Transverse colon (tissue), 4 donors: ENCODE results near the gene TNXB. TPM values are rescaled to one million over a fixed set of nuclear protein-coding genes. Genes with fewer than 3 reads are reported as not detected.

Experiments
- DNase-seq: peaks from one replicate; pipeline ENCODE4 v3.0.0-alpha.2; 2019
- H3K27ac ChIP-seq, 4 donors: fragments of 200-600 bp; sonication (generic); 2 replicates each; pipeline ENCODE4 v1.5.1; 2016 to 2018; ENCODE audit warnings: inconsistent platforms in 4 of 4
- H3K27me3 ChIP-seq: fragments of 200-600 bp; sonication (generic); 2 replicates; pipeline ENCODE4 v1.5.1; 2017; ENCODE audit warnings: inconsistent platforms
- H3K36me3 ChIP-seq, 4 donors: fragments of 200-600 bp; sonication (generic); 2 replicates each; pipeline ENCODE4 v1.5.1; 2017 to 2019; ENCODE audit warnings: inconsistent platforms in 4 of 4
- H3K4me1 ChIP-seq, 4 donors: fragments of 200-600 bp; sonication (generic); 2 replicates each; pipeline ENCODE4 v1.5.1; 2017 to 2020; ENCODE audit warnings: inconsistent platforms in 4 of 4
- H3K4me3 ChIP-seq, 4 donors: fragments of 200-600 bp; sonication (generic); 1 replicate in 1 of 4; 2 replicates in 3 of 4; pipeline versions ENCODE4 v1.5.1 to v1.6.1; 2017 to 2019; ENCODE audit warnings: inconsistent platforms in 4 of 4
- H3K9me3 ChIP-seq, 2 donors: fragments of 200-600 bp; sonication (generic); 2 replicates each; pipeline ENCODE4 v1.5.1; 2017 to 2019; ENCODE audit warnings: inconsistent platforms in 2 of 2
- CTCF ChIP-seq, 5 experiments: fragments of 200-600 bp in 3 of 5; fragments of 450-650 bp in 2 of 5; sonication (generic) in 3 of 5; IDR thresholded peaks; 1 replicate in 2 of 5; 2 replicates in 3 of 5; pipeline ENCODE4 v1.5.1; 2016 to 2017; ENCODE audit warnings: antibody characterized with exemption in 5 of 5, inconsistent platforms in 3 of 5, mild to moderate bottlenecking in 2 of 5, moderate library complexity in 1 of 5
- EP300 ChIP-seq: sonication (generic); formaldehyde crosslinking; IDR thresholded peaks from one replicate; pipeline ENCODE4 v1.6.1; 2017; ENCODE audit warnings: antibody characterized with exemption, low read depth
- POLR2A ChIP-seq: fragments of 450-650 bp; IDR thresholded peaks from one replicate; pipeline ENCODE4 v1.6.1; 2016; ENCODE audit warnings: antibody characterized with exemption, mild to moderate bottlenecking, moderate library complexity
- POLR2AphosphoS5 ChIP-seq, 3 donors: sonication (generic); formaldehyde crosslinking; IDR thresholded peaks; one replicate each; pipeline ENCODE4 v1.6.1; 2016; ENCODE audit warnings: antibody characterized with exemption in 3 of 3
- WGBS, 2 donors: methylation state at CpG; one replicate each; pipeline ENCODE4 v1.1.5; 2018; ENCODE audit warnings: low coverage in 1 of 2; 5-methylcytosine and 5-hydroxymethylcytosine counted together
- in situ Hi-C, 4 donors: fragments of 200-750 bp; cut with MboI; loops; one replicate each; pipeline versions ENCODE4 v1.15.0 to v1.15.1; 2017; ENCODE audit warnings: low sequenced_read_pairs in 3 of 4, low pct_ligation_motif_present in 1 of 4, low pct_unique_long_range_greater_than_20kb in 1 of 4
- intact Hi-C: fragments of 100-400 bp; cut with DNase I; formaldehyde crosslinking; loops from one replicate; pipeline ENCODE4 v1.15.1; 2023; ENCODE audit warnings: low total_unique reads
- total RNA-seq, 4 donors: library from RNA; depleted of rRNA; stranded (reverse); fragments of >200 nt; gene quantifications; one replicate each; pipeline ENCODE4 v1.1.0, GENCODE V29; 2016

TNXB gene
- total RNA-seq, 4 donors from 2014 or later: 47.7 to 205 (median 66.2) TPM

GRCh38 chr6:32097364-32097763, 11.8 kb downstream of the TNXB start:
- H3K4me3 ChIP-seq: no peak overlapping the region
- DNase-seq: no peak
- in situ Hi-C loops: no loop called here
- intact Hi-C loops: no loop called here
- TF ChIP-seq POLR2A (no peak), EP300 (no peak), POLR2AphosphoS5 (IDR thresholded peaks at IDR 0.05) (no peak), CTCF (IDR thresholded peaks at IDR 0.05) (no peak)
- no peak overlapping the region for H3K27ac ChIP-seq
- no peaks in the 10 kb centered on the region for H3K9me3 ChIP-seq
- WGBS, 2 donors: 97 to 100% methylated on average over 1 to 3 of the region's 3 CpGs
- H3K27me3 ChIP-seq: peaks cover 49% of the 10 kb centered on the region
- H3K36me3 ChIP-seq: no peaks in the 10 kb centered on the region
- H3K4me1 ChIP-seq: peaks cover 5 to 20% (median 12%) of the 10 kb centered on the region in 4 donors

DNA sequence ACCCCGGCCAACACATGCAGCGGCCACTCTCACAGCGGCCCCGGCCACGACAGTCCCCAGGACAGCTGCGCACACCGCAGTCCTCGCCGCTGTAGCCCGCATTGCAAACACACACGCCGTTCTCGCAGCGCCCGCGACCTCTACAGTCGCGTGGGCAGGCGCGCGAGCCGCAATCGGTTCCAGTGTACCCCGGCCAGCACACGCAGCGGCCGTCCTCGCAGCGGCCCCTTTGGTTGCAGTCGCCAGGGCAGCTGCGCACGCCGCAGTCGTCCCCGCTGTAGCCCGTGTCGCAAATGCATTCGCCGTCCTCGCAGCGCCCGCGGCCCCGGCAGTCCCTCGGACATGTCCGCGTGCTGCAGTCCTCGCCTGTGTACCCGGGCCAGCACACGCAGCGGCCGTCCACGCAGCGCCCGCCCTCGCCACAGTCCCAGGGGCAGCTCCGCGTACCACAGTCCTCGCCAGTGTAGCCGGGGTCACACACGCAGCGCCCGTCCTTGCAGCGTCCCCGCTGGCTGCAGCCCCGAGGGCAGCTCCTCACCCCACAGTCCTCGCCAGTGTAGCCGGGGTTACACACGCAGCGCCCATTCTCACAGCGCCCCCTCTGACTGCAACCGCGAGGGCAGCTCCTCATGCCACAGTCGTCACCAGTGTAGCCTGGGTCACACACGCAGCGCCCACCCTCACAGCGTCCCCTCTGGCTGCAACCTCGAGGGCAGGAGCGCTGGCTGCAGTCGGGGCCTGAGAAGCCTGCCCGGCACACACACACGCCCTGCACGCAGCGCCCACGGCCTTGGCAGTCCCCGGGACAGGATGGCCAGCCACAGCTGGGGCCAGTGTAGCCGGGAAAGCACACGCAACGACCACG, 12.5 kb downstream of the TNXB start:
- Histone ChIP-seq H3K36me3 (no peaks in the 10 kb centered on the region), H3K9me3 (no peaks in the 10 kb centered on the region), H3K4me3 (no peak overlapping the region), H3K4me1 (peaks cover 5 to 26% (median 13%) of the 10 kb centered on the region in 4 donors), H3K27me3 (peaks cover 49% of the 10 kb centered on the region), H3K27ac (no peak overlapping the region)
- no peak for TF ChIP-seq EP300
- no peak for TF ChIP-seq POLR2AphosphoS5 (IDR thresholded peaks at IDR 0.05)
- TF ChIP-seq POLR2A: no peak
- no peak for TF ChIP-seq CTCF (IDR thresholded peaks at IDR 0.05)
- in situ Hi-C loops (no loop called here), intact Hi-C loops (no loop called here)
- 46% methylated on average over 47 of the region's 90 CpGs; no CpG with 5 or more reads in 1 of the 2 donors for WGBS, 2 donors
- DNase-seq: no peak

GRCh38 chr6:32096087-32096393, 13.1 kb downstream of the TNXB start:
- no peak for TF ChIP-seq POLR2AphosphoS5 (IDR thresholded peaks at IDR 0.05)
- no peak for TF ChIP-seq CTCF (IDR thresholded peaks at IDR 0.05)
- no peak for TF ChIP-seq EP300
- TF ChIP-seq POLR2A: no peak
- WGBS, 2 donors: 62% methylated on average over 35 of the region's 36 CpGs; no CpG with 5 or more reads in 1 of the 2 donors
- Histone ChIP-seq H3K27me3 (peaks cover 49% of the 10 kb centered on the region), H3K4me1 (peaks cover 5 to 26% (median 13%) of the 10 kb centered on the region in 4 donors), H3K27ac (no peak overlapping the region), H3K9me3 (no peaks in the 10 kb centered on the region), H3K36me3 (no peaks in the 10 kb centered on the region), H3K4me3 (no peak overlapping the region)
- in situ Hi-C loops: no loop called here
- DNase-seq: no peak
- intact Hi-C loops: no loop called here

DNA sequence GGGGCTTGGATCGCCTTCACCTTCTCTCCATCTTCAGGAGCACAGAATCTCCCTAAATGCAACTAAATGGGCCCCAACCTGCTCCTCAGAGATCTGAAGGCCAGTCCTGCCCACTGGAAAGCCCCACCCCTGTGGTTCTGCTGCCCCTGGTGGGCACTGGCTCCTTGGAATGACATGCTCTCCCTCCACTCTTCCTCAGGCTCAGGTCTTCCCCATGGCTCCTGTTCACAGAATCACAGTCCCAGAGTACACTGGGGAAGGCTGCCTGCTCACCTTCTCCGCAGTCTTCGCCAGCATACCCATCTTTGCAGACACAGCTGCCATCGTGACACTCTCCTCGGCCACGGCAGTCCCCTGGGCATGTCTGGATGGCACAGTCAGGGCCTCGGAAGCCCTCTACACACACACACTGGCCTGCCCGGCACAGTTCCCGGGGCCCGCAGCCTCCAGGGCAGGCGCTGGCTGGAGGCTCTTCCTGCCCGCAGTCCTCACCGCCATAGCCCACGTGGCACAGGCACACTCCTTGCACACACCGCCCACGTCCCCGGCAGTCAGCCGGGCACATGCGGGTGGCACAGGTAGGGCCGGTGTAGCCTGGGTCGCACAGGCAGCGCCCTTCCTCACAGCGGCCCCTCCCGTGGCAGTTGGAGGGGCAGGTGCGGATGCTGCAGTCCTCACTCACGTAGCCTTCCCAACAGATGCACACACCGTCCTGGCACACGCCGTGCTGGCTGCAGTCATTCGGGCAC, 13.6 kb downstream of the TNXB start:
- H3K9me3 ChIP-seq: no peaks in the 10 kb centered on the region
- no peak overlapping the region for H3K27ac ChIP-seq
- no peaks in the 10 kb centered on the region for H3K36me3 ChIP-seq
- in situ Hi-C loops: no loop called here
- DNase-seq: no peak
- no peak for TF ChIP-seq POLR2A
- no peak overlapping the region for H3K4me3 ChIP-seq
- intact Hi-C loops: no loop called here
- peaks cover 5 to 26% (median 13%) of the 10 kb centered on the region in 4 donors for H3K4me1 ChIP-seq
- 73% methylated on average over 23 of the region's 30 CpGs; no CpG with 5 or more reads in 1 of the 2 donors for WGBS, 2 donors
- H3K27me3 ChIP-seq: peaks cover 49% of the 10 kb centered on the region
